HG03175 (cell line): ENCODE results near the gene FAM181B.

Source experiments
- ATAC-seq: cut with Tn5 transposase; IDR thresholded peaks from one replicate; pipeline ENCODE4 v1.9.1; 2021; ENCODE audit warnings: mild to moderate bottlenecking, moderate library complexity; ENCODE audit not compliant: unreplicated experiment

Gene FAM181B

GRCh38 chr11:82733444-82734119 lies at the start of gene FAM181B:
FAM181B (minus strand) TSS chr11:82733864; CDS start chr11:82733729, 135 bp downstream.
- ATAC-seq, result no peak

GRCh38 chr11:82782825-82783374 lies 49.2 kb upstream of the FAM181B start:
- ATAC-seq, result no peak

GRCh38 chr11:82778776-82779175 lies 45.1 kb upstream of the FAM181B start:
- ATAC-seq, result no peak

GRCh38 chr11:82776377-82776776 lies 42.7 kb upstream of the FAM181B start:
- ATAC-seq, result no peak

- ATAC-seq, result peak; percentile 100
Measured at GRCh38 chr11:82775736-82776346, 42.2 kb upstream of the FAM181B start.

- ATAC-seq, result no peak
Measured at GRCh38 chr11:82775218-82775617, 41.6 kb upstream of the FAM181B start.

- no peak for ATAC-seq
Measured at GRCh38 chr11:82771781-82772180, 38.1 kb upstream of the FAM181B start.

- ATAC-seq, result no peak
Measured at GRCh38 chr11:82767123-82767522, 33.5 kb upstream of the FAM181B start.

- ATAC-seq, result no peak
Measured at GRCh38 chr11:82765466-82766034, 31.9 kb upstream of the FAM181B start.

GRCh38 chr11:82763167-82763566 lies 29.5 kb upstream of the FAM181B start:
- ATAC-seq, result no peak

- no peak for ATAC-seq
Measured at GRCh38 chr11:82759649-82760048, 26.0 kb upstream of the FAM181B start.

- ATAC-seq, result no peak
Measured at GRCh38 chr11:82757660-82758357, 24.1 kb upstream of the FAM181B start.

- no peak for ATAC-seq
Measured at GRCh38 chr11:82756765-82757639, 23.3 kb upstream of the FAM181B start.

GRCh38 chr11:82754410-82754809 lies 20.7 kb upstream of the FAM181B start:
- ATAC-seq, result no peak

- ATAC-seq, result no peak
Measured at GRCh38 chr11:82753921-82754320, 20.3 kb upstream of the FAM181B start.

- no peak for ATAC-seq
Measured at GRCh38 chr11:82752801-82753200, 19.1 kb upstream of the FAM181B start.

- ATAC-seq, result peak; percentile 74
Measured at GRCh38 chr11:82750643-82751139, 17.0 kb upstream of the FAM181B start.

GRCh38 chr11:82747471-82747870 lies 13.8 kb upstream of the FAM181B start:
- ATAC-seq, result no peak

GRCh38 chr11:82738091-82738490 lies 4.4 kb upstream of the FAM181B start:
- no peak for ATAC-seq

GRCh38 chr11:82734120-82734479 lies 436 bp upstream of the FAM181B start:
- no peak for ATAC-seq
